Nephron (organoid): Measurements from ENCODE around the gene PLB1.

ENCODE experiments used
- H3K27ac Mint-ChIP-seq, 3 experiments: 2 replicates each; pipeline ENCODE4 v1.8.0; 2020; ENCODE audit warnings: mixed read lengths in 3 of 3, mild to moderate bottlenecking in 2 of 3, moderate library complexity in 1 of 3
- H3K27me3 Mint-ChIP-seq: 2 replicates; pipeline ENCODE4 v1.8.0; 2021; ENCODE audit warnings: low read depth, mild to moderate bottlenecking, moderate library complexity, mixed read lengths
- H3K36me3 Mint-ChIP-seq: 2 replicates; pipeline ENCODE4 v1.8.0; 2020; ENCODE audit warnings: low read depth, mixed read lengths
- H3K4me1 Mint-ChIP-seq: 2 replicates; pipeline ENCODE4 v1.8.0; 2020; ENCODE audit warnings: mixed read lengths
- H3K4me3 Mint-ChIP-seq, 3 experiments: 2 replicates each; pipeline ENCODE4 v1.8.0; 2020; ENCODE audit warnings: mild to moderate bottlenecking in 3 of 3, mixed read lengths in 3 of 3, moderate library complexity in 2 of 3
- H3K9me3 Mint-ChIP-seq: 2 replicates; pipeline ENCODE4 v1.8.0; 2020; ENCODE audit warnings: mixed read lengths
- CTCF ChIP-seq, 3 experiments: fragments of 200-600 bp; sonication (generic); IDR thresholded peaks; one replicate each; pipeline ENCODE4 v1.5.0; 2021; ENCODE audit warnings: antibody characterized with exemption in 3 of 3; ENCODE audit not compliant: unreplicated experiment in 3 of 3

The PLB1 gene

GRCh38 chr2:28668106-28668814 lies 172.4 kb downstream of the PLB1 start:
- no peak for TF ChIP-seq CTCF (IDR thresholded peaks at IDR 0.05; ENCODE audit: unreplicated experiment in 3 of 3)
- Mint-ChIP-seq H3K4me3 (no peak overlapping the region), H3K27me3 (no peaks in the 10 kb centered on the region), H3K4me1 (peaks cover 61% of the 10 kb centered on the region), H3K9me3 (peaks cover 11% of the 10 kb centered on the region), H3K27ac (no peak overlapping the region), H3K36me3 (peaks cover 4% of the 10 kb centered on the region)

GRCh38 chr2:28668880-28669279 lies 173.0 kb downstream of the PLB1 start:
- Mint-ChIP-seq H3K9me3 (peaks cover 11% of the 10 kb centered on the region), H3K4me1 (peaks cover 55% of the 10 kb centered on the region), H3K36me3 (peaks cover 4% of the 10 kb centered on the region), H3K27me3 (no peaks in the 10 kb centered on the region), H3K4me3 (no peak overlapping the region), H3K27ac (no peak overlapping the region)
- no peak for TF ChIP-seq CTCF (IDR thresholded peaks at IDR 0.05; ENCODE audit: unreplicated experiment in 3 of 3)

- H3K9me3 Mint-ChIP-seq = peaks cover 11% of the 10 kb centered on the region
- peaks cover 49% of the 10 kb centered on the region for H3K4me1 Mint-ChIP-seq
- no peaks in the 10 kb centered on the region for H3K27me3 Mint-ChIP-seq
- no peak for TF ChIP-seq CTCF (IDR thresholded peaks at IDR 0.05; ENCODE audit: unreplicated experiment in 3 of 3)
- H3K4me3 Mint-ChIP-seq = no peak overlapping the region
- peaks cover 4% of the 10 kb centered on the region for H3K36me3 Mint-ChIP-seq
- H3K27ac Mint-ChIP-seq = peak overlapping the region; percentile 8 to 79 (median 53)
These were observed 175.0 kb downstream of the PLB1 start for GRCh38 chr2:28670856-28671255.

- Mint-ChIP-seq H3K27ac (peak overlapping the region in 1 of 3 experiments; percentile 80), H3K4me1 (peaks cover 40% of the 10 kb centered on the region), H3K36me3 (peaks cover 4% of the 10 kb centered on the region), H3K9me3 (peaks cover 11% of the 10 kb centered on the region), H3K27me3 (no peaks in the 10 kb centered on the region), H3K4me3 (no peak overlapping the region)
- no peak for TF ChIP-seq CTCF (IDR thresholded peaks at IDR 0.05; ENCODE audit: unreplicated experiment in 3 of 3)
These were observed 177.5 kb downstream of the PLB1 start for GRCh38 chr2:28673338-28673737.

- Mint-ChIP-seq H3K27ac (peak overlapping the region in 2 of 3 experiments; percentile 80), H3K4me1 (peaks cover 47% of the 10 kb centered on the region), H3K36me3 (peaks cover 4% of the 10 kb centered on the region), H3K27me3 (no peaks in the 10 kb centered on the region), H3K4me3 (no peak overlapping the region), H3K9me3 (peaks cover 11% of the 10 kb centered on the region)
- TF ChIP-seq CTCF (IDR thresholded peaks at IDR 0.05; ENCODE audit: unreplicated experiment in 3 of 3) = no peak
These were observed 178.3 kb downstream of the PLB1 start for GRCh38 chr2:28674062-28674712.

- TF ChIP-seq CTCF (IDR thresholded peaks at IDR 0.05; ENCODE audit: unreplicated experiment in 3 of 3) = no peak
- Mint-ChIP-seq H3K4me3 (no peak overlapping the region), H3K36me3 (peaks cover 4% of the 10 kb centered on the region), H3K9me3 (peaks cover 11% of the 10 kb centered on the region), H3K27me3 (no peaks in the 10 kb centered on the region), H3K27ac (peak overlapping the region in 2 of 3 experiments; percentile 80), H3K4me1 (peaks cover 52% of the 10 kb centered on the region)
These were observed 178.8 kb downstream of the PLB1 start for GRCh38 chr2:28674713-28675068.
